Measurements from ENCODE around the gene MTMR8.
"Not testable (repeated sequence)": the region's sequence is repeated elsewhere in the genome, so short reads cannot be mapped to it uniquely, and the experiment has no call there.

Gene MTMR8

GRCh38 chrX:64389489-64389888, 5.8 kb downstream of the MTMR8 start:
- H3K9ac ChIP-seq (ENCODE audit: low read length) = no peak overlapping the region
- no peak for DNase-seq (ENCODE audit: low read depth)
- no peaks in the 10 kb centered on the region for H3K27me3 ChIP-seq (replicated peaks; ENCODE audit: control insufficient read depth, insufficient read depth, low read length)
- no peaks in the 10 kb centered on the region for H3K4me1 ChIP-seq (ENCODE audit: control insufficient read depth, insufficient read depth, low read length)
- no peaks in the 10 kb centered on the region for H3K36me3 ChIP-seq (ENCODE audit: control insufficient read depth, insufficient read depth, low read length, severe bottlenecking)
- peaks cover 15% of the 10 kb centered on the region for H3K9me3 ChIP-seq (ENCODE audit: control insufficient read depth, low read length)
- H3K4me3 ChIP-seq (ENCODE audit: low read length) = no peak overlapping the region

- not testable (repeated sequence) for H3K9ac ChIP-seq (ENCODE audit: low read length); H3K27me3 ChIP-seq (replicated peaks; ENCODE audit: control insufficient read depth, insufficient read depth, low read length); H3K4me3 ChIP-seq (ENCODE audit: low read length); H3K4me1 ChIP-seq (ENCODE audit: control insufficient read depth, insufficient read depth, low read length); H3K36me3 ChIP-seq (ENCODE audit: control insufficient read depth, insufficient read depth, low read length, severe bottlenecking); DNase-seq (ENCODE audit: low read depth)
- H3K9me3 ChIP-seq (ENCODE audit: control insufficient read depth, low read length) = peaks cover 51% of the 10 kb centered on the region
These were observed 14.5 kb downstream of the MTMR8 start for GRCh38 chrX:64380789-64381188.

- Histone ChIP-seq H3K9me3 (ENCODE audit: control insufficient read depth, low read length) (peaks cover 49% of the 10 kb centered on the region), H3K4me3 (ENCODE audit: low read length) (no peak overlapping the region), H3K36me3 (ENCODE audit: control insufficient read depth, insufficient read depth, low read length, severe bottlenecking) (no peaks in the 10 kb centered on the region), H3K27me3 (replicated peaks; ENCODE audit: control insufficient read depth, insufficient read depth, low read length) (no peaks in the 10 kb centered on the region), H3K9ac (ENCODE audit: low read length) (no peak overlapping the region), H3K4me1 (ENCODE audit: control insufficient read depth, insufficient read depth, low read length) (no peaks in the 10 kb centered on the region)
- DNase-seq (ENCODE audit: low read depth) = no peak
These were observed 15.3 kb downstream of the MTMR8 start for GRCh38 chrX:64379924-64380323.

GRCh38 chrX:64377753-64378152, 17.5 kb downstream of the MTMR8 start:
- Histone ChIP-seq H3K4me3 (ENCODE audit: low read length) (no peak overlapping the region), H3K27me3 (replicated peaks; ENCODE audit: control insufficient read depth, insufficient read depth, low read length) (no peaks in the 10 kb centered on the region), H3K9me3 (ENCODE audit: control insufficient read depth, low read length) (peaks cover 31% of the 10 kb centered on the region), H3K4me1 (ENCODE audit: control insufficient read depth, insufficient read depth, low read length) (no peaks in the 10 kb centered on the region), H3K9ac (ENCODE audit: low read length) (no peak overlapping the region), H3K36me3 (ENCODE audit: control insufficient read depth, insufficient read depth, low read length, severe bottlenecking) (no peaks in the 10 kb centered on the region)
- DNase-seq (ENCODE audit: low read depth) = no peak

- no peak for DNase-seq (ENCODE audit: low read depth)
- Histone ChIP-seq H3K4me1 (ENCODE audit: control insufficient read depth, insufficient read depth, low read length) (no peaks in the 10 kb centered on the region), H3K36me3 (ENCODE audit: control insufficient read depth, insufficient read depth, low read length, severe bottlenecking) (no peaks in the 10 kb centered on the region), H3K9ac (ENCODE audit: low read length) (no peak overlapping the region), H3K9me3 (ENCODE audit: control insufficient read depth, low read length) (peaks cover 4% of the 10 kb centered on the region), H3K27me3 (replicated peaks; ENCODE audit: control insufficient read depth, insufficient read depth, low read length) (peaks cover 11% of the 10 kb centered on the region), H3K4me3 (ENCODE audit: low read length) (no peak overlapping the region)
These were observed 43.2 kb downstream of the MTMR8 start for GRCh38 chrX:64352081-64352480.

- DNase-seq (ENCODE audit: low read depth) = no peak
- no peak overlapping the region for H3K9ac ChIP-seq (ENCODE audit: low read length)
These were observed 44.7 kb downstream of the MTMR8 start for GRCh38 chrX:64350521-64350920.

GRCh38 chrX:64350047-64350446, 45.2 kb downstream of the MTMR8 start:
- no peak overlapping the region for H3K9ac ChIP-seq (ENCODE audit: low read length)
- peaks cover 4% of the 10 kb centered on the region for H3K9me3 ChIP-seq (ENCODE audit: control insufficient read depth, low read length)
- no peak overlapping the region for H3K4me3 ChIP-seq (ENCODE audit: low read length)
- DNase-seq (ENCODE audit: low read depth) = no peak
- no peaks in the 10 kb centered on the region for H3K4me1 ChIP-seq (ENCODE audit: control insufficient read depth, insufficient read depth, low read length)
- H3K36me3 ChIP-seq (ENCODE audit: control insufficient read depth, insufficient read depth, low read length, severe bottlenecking) = no peaks in the 10 kb centered on the region
- peaks cover 6% of the 10 kb centered on the region for H3K27me3 ChIP-seq (replicated peaks; ENCODE audit: control insufficient read depth, insufficient read depth, low read length)

More at GRCh38 chrX:64350521-64350920, 44.7 kb downstream of the MTMR8 start:
- H3K4me1 ChIP-seq (ENCODE audit: control insufficient read depth, insufficient read depth, low read length) = no peaks in the 10 kb centered on the region
- H3K4me3 ChIP-seq (ENCODE audit: low read length) = no peak overlapping the region
- peaks cover 4% of the 10 kb centered on the region for H3K9me3 ChIP-seq (ENCODE audit: control insufficient read depth, low read length)
- H3K27me3 ChIP-seq (replicated peaks; ENCODE audit: control insufficient read depth, insufficient read depth, low read length) = peaks cover 6% of the 10 kb centered on the region
- H3K36me3 ChIP-seq (ENCODE audit: control insufficient read depth, insufficient read depth, low read length, severe bottlenecking) = no peaks in the 10 kb centered on the region

- no peaks in the 10 kb centered on the region for H3K27me3 ChIP-seq (replicated peaks; ENCODE audit: control insufficient read depth, insufficient read depth, low read length)
- no peak overlapping the region for H3K9ac ChIP-seq (ENCODE audit: low read length)
- H3K9me3 ChIP-seq (ENCODE audit: control insufficient read depth, low read length) = no peaks in the 10 kb centered on the region
- no peaks in the 10 kb centered on the region for H3K36me3 ChIP-seq (ENCODE audit: control insufficient read depth, insufficient read depth, low read length, severe bottlenecking)
- no peak for DNase-seq (ENCODE audit: low read depth)
- H3K4me1 ChIP-seq (ENCODE audit: control insufficient read depth, insufficient read depth, low read length) = no peaks in the 10 kb centered on the region
- H3K4me3 ChIP-seq (ENCODE audit: low read length) = no peak overlapping the region
These were observed 52.4 kb downstream of the MTMR8 start for GRCh38 chrX:64342811-64343210.

- Histone ChIP-seq H3K4me1 (ENCODE audit: control insufficient read depth, insufficient read depth, low read length) (no peaks in the 10 kb centered on the region), H3K36me3 (ENCODE audit: control insufficient read depth, insufficient read depth, low read length, severe bottlenecking) (no peaks in the 10 kb centered on the region), H3K4me3 (ENCODE audit: low read length) (no peak overlapping the region), H3K9ac (ENCODE audit: low read length) (no peak overlapping the region), H3K27me3 (replicated peaks; ENCODE audit: control insufficient read depth, insufficient read depth, low read length) (peaks cover 9% of the 10 kb centered on the region), H3K9me3 (ENCODE audit: control insufficient read depth, low read length) (peaks cover 3% of the 10 kb centered on the region)
- DNase-seq (ENCODE audit: low read depth) = no peak
These were observed 57.0 kb downstream of the MTMR8 start for GRCh38 chrX:64338296-64338695.

- Histone ChIP-seq H3K4me1 (ENCODE audit: control insufficient read depth, insufficient read depth, low read length) (no peaks in the 10 kb centered on the region), H3K36me3 (ENCODE audit: control insufficient read depth, insufficient read depth, low read length, severe bottlenecking) (no peaks in the 10 kb centered on the region), H3K9ac (ENCODE audit: low read length) (no peak overlapping the region), H3K27me3 (replicated peaks; ENCODE audit: control insufficient read depth, insufficient read depth, low read length) (peaks cover 12% of the 10 kb centered on the region), H3K9me3 (ENCODE audit: control insufficient read depth, low read length) (peaks cover 4% of the 10 kb centered on the region), H3K4me3 (ENCODE audit: low read length) (no peak overlapping the region)
- DNase-seq (ENCODE audit: low read depth) = no peak
These were observed 60.8 kb downstream of the MTMR8 start for GRCh38 chrX:64334467-64334866.

GRCh38 chrX:64330284-64330683, 65.0 kb downstream of the MTMR8 start:
- Histone ChIP-seq H3K4me1 (ENCODE audit: control insufficient read depth, insufficient read depth, low read length) (no peaks in the 10 kb centered on the region), H3K36me3 (ENCODE audit: control insufficient read depth, insufficient read depth, low read length, severe bottlenecking) (no peaks in the 10 kb centered on the region), H3K9ac (ENCODE audit: low read length) (no peak overlapping the region), H3K27me3 (replicated peaks; ENCODE audit: control insufficient read depth, insufficient read depth, low read length) (peaks cover 12% of the 10 kb centered on the region), H3K4me3 (ENCODE audit: low read length) (no peak overlapping the region), H3K9me3 (ENCODE audit: control insufficient read depth, low read length) (peaks cover 11% of the 10 kb centered on the region)
- DNase-seq (ENCODE audit: low read depth) = no peak

- Histone ChIP-seq H3K9me3 (ENCODE audit: control insufficient read depth, low read length) (peaks cover 41% of the 10 kb centered on the region), H3K27me3 (replicated peaks; ENCODE audit: control insufficient read depth, insufficient read depth, low read length) (no peaks in the 10 kb centered on the region), H3K36me3 (ENCODE audit: control insufficient read depth, insufficient read depth, low read length, severe bottlenecking) (no peaks in the 10 kb centered on the region), H3K4me1 (ENCODE audit: control insufficient read depth, insufficient read depth, low read length) (no peaks in the 10 kb centered on the region), H3K4me3 (ENCODE audit: low read length) (peak overlapping the region; percentile 6), H3K9ac (ENCODE audit: low read length) (no peak overlapping the region)
- no peak for DNase-seq (ENCODE audit: low read depth)
These were observed 73.7 kb downstream of the MTMR8 start for GRCh38 chrX:64321507-64321906.
